B cell (primary cell): ENCODE results near the gene TSPAN16. TPM values are rescaled to one million over a fixed set of nuclear protein-coding genes. Genes with fewer than 3 reads are reported as not detected.

Experiments used
- ATAC-seq: fragments of 200-7000 bp; cut with Tn5 transposase; one replicate; pipeline ENCODE4 v1.10.0; 2021; ENCODE audit warnings: low read depth, mild to moderate bottlenecking, moderate number of reproducible peaks, moderate library complexity
- CTCF ChIA-PET: fragments of 350-600 bp; sonication (Branson Sonifier 250); formaldehyde crosslinking; loops from one replicate; lab custom pipeline; 2021; ENCODE audit warnings: antibody characterized with exemption, inconsistent platforms; lab: Charles Lee
- POLR2A ChIA-PET: fragments of 350-600 bp; sonication (Branson Sonifier 250); formaldehyde crosslinking; loops from one replicate; lab custom pipeline; 2021; ENCODE audit warnings: antibody characterized with exemption; lab: Charles Lee
- DNase-seq: peaks from one replicate; pipeline ENCODE4 v3.0.0; 2013
- H2AFZ ChIP-seq: 2 replicates; pipeline ENCODE4 v1.6.1; 2012; ENCODE audit warnings: mild to moderate bottlenecking, low read depth, low read length; ENCODE audit not compliant: insufficient read depth, poor library complexity, severe bottlenecking
- H3K27ac ChIP-seq, 2 donors: 1 replicate in 1 of 2; 2 replicates in 1 of 2; pipeline ENCODE4 v1.5.1; 2012 to 2013; ENCODE audit warnings: low read length in 2 of 2, mild to moderate bottlenecking in 2 of 2, moderate library complexity in 1 of 2
- H3K27me3 ChIP-seq, 4 experiments: fragments of 200-600 bp in 1 of 4; sonication (generic) in 1 of 4; replicated peaks in 1 of 4; 1 replicate in 2 of 4; 2 replicates in 2 of 4; pipeline versions ENCODE4 v1.6.1 to v1.7.0; 2013 to 2016; ENCODE audit warnings: low read length in 3 of 4, mild to moderate bottlenecking in 2 of 4, mixed read lengths in 1 of 4, moderate library complexity in 1 of 4; ENCODE audit not compliant: insufficient read depth in 4 of 4, control insufficient read depth in 3 of 4; ENCODE audit errors: control extremely low read depth in 1 of 4
- H3K36me3 ChIP-seq, 2 experiments: replicated peaks in 1 of 2; 1 replicate in 1 of 2; 2 replicates in 1 of 2; pipeline versions ENCODE4 v1.6.1 to v1.7.1; 2013; ENCODE audit warnings: low read length in 1 of 2; ENCODE audit not compliant: insufficient read depth in 2 of 2, control insufficient read depth in 1 of 2; ENCODE audit errors: control extremely low read depth in 1 of 2, extremely low read depth in 1 of 2
- H3K4me1 ChIP-seq, 2 donors: fragments of 200-600 bp in 1 of 2; sonication (generic) in 1 of 2; 1 replicate in 1 of 2; 2 replicates in 1 of 2; pipeline versions ENCODE4 v1.5.1 to v1.6.1; 2013 to 2017; ENCODE audit warnings: low read length in 2 of 2; ENCODE audit not compliant: control insufficient read depth in 2 of 2, insufficient read depth in 2 of 2
- H3K4me2 ChIP-seq: replicated peaks from 2 replicates; pipeline ENCODE3; 2012; ENCODE audit warnings: mild to moderate bottlenecking, low read depth, low read length; ENCODE audit not compliant: poor library complexity, severe bottlenecking
- H3K4me3 ChIP-seq, 5 experiments: fragments of 200-600 bp in 1 of 5; sonication (generic) in 1 of 5; 1 replicate in 3 of 5; 2 replicates in 2 of 5; pipeline versions ENCODE4 v1.5.1 to v1.7.0; 2011 to 2016; ENCODE audit warnings: low read length in 4 of 5, mild to moderate bottlenecking in 4 of 5, low read depth in 2 of 5, control low read depth in 1 of 5, moderate library complexity in 1 of 5; ENCODE audit not compliant: insufficient read depth in 1 of 5; ENCODE audit errors: control extremely low read depth in 1 of 5, extremely low read depth in 1 of 5
- H3K79me2 ChIP-seq: fragments of 200-600 bp; sonication (generic); one replicate; pipeline ENCODE4 v1.6.0; 2016; ENCODE audit warnings: low read length; ENCODE audit not compliant: control insufficient read depth, insufficient read depth
- H3K9ac ChIP-seq: fragments of 200-600 bp; sonication (generic); 2 replicates; pipeline ENCODE4 v1.6.1; 2017; ENCODE audit warnings: mild to moderate bottlenecking, low read length, moderate library complexity
- H3K9me3 ChIP-seq, 3 donors: one replicate each; pipeline versions ENCODE4 v1.6.1 to v1.7.1; 2013; ENCODE audit warnings: low read length in 2 of 3; ENCODE audit not compliant: control insufficient read depth in 2 of 3, insufficient read depth in 1 of 3; ENCODE audit errors: control extremely low read depth in 1 of 3
- H4K20me1 ChIP-seq: 2 replicates; pipeline ENCODE4 v1.6.0; 2012; ENCODE audit warnings: mild to moderate bottlenecking, low read length; ENCODE audit not compliant: insufficient read depth, control insufficient read depth, poor library complexity, severe bottlenecking
- H3K27ac Mint-ChIP-seq: one replicate; pipeline ENCODE4 v1.8.0; 2021; ENCODE audit warnings: mixed read lengths
- H3K27me3 Mint-ChIP-seq: one replicate; pipeline ENCODE4 v1.8.0; 2021; ENCODE audit warnings: mixed read lengths
- H3K4me1 Mint-ChIP-seq: one replicate; pipeline ENCODE4 v1.8.0; 2021; ENCODE audit warnings: mixed read lengths
- H3K4me3 Mint-ChIP-seq: one replicate; pipeline ENCODE4 v1.8.0; 2021; ENCODE audit warnings: mixed read lengths
- H3K9me3 Mint-ChIP-seq: one replicate; pipeline ENCODE4 v1.8.0; 2022; ENCODE audit warnings: mixed read lengths; ENCODE audit not compliant: insufficient read depth
- EZH2 ChIP-seq: IDR thresholded peaks from 2 replicates; pipeline ENCODE4 v1.6.1; 2012; ENCODE audit warnings: borderline replicate concordance, low read depth, mild to moderate bottlenecking, moderate library complexity, low read length; ENCODE audit not compliant: insufficient read depth, poor library complexity, severe bottlenecking
- WGBS: methylation state at CpG from one replicate; pipeline ENCODE4 v1.1.5; 2013; ENCODE audit warnings: missing lambda C conversion rate; ENCODE audit not compliant: insufficient coverage; 5-methylcytosine and 5-hydroxymethylcytosine counted together
- intact Hi-C: fragments of 100-400 bp; cut with micrococcal nuclease; formaldehyde crosslinking; loops from one replicate; pipeline ENCODE4 v1.10.0; 2022
- polyA plus RNA-seq: library from polyadenylated mRNA; depleted of rRNA; stranded (reverse); fragments of >200 nt; gene quantifications from 2 replicates; pipeline ENCODE4 v1.2.3, GENCODE V29; 2012
- total RNA-seq, 2 donors: library from RNA; stranded (reverse); fragments of 120-200 nt in 1 of 2; gene quantifications; 1 replicate in 1 of 2; 2 replicates in 1 of 2; pipeline versions ENCODE4 v1.2.3 to v1.2.4, GENCODE V29; 2013 to 2022
- TF ChIP-seq, protein P1 (sequence below): fragments of 200-600 bp; IDR thresholded peaks from one replicate; pipeline ENCODE4 v1.8.0; 2022; ENCODE audit warnings: antibody characterized with exemption, mild to moderate bottlenecking

The TSPAN16 gene
- total and polyA plus RNA-seq, 2 donors (not counting 1 experiment from before 2014, with no cell fraction given) = not detected

DNA sequence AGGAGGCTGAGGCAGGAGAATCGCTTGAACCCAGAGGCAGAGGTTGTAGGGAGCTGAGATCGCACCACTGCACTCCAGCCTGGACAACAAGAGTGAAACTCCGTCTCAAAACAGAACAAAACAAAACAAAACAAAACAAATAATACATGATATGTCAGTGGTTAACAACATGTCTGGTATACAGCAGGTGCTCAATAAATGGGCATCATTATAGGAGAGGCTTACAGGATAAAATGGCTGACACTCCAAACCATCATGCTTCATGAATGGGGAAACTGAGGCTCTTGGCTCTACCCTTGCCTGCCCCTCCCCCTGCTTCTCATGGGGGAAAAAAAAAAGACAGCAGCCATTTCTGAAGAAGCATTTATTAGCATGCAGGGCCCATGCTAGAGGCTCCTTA lies 46.5 kb downstream of the TSPAN16 start:
- intact Hi-C loops = no loop called here
- Mint-ChIP-seq H3K27me3 (no peaks in the 10 kb centered on the region), H3K4me3 (no peak overlapping the region), H3K27ac (no peak overlapping the region), H3K4me1 (peaks cover 44% of the 10 kb centered on the region), H3K9me3 (no peaks in the 10 kb centered on the region)
- Histone ChIP-seq H3K79me2 (peaks cover 4% of the 10 kb centered on the region), H3K4me2 (no peak overlapping the region), H2AFZ (no peak overlapping the region), H4K20me1 (no peaks in the 10 kb centered on the region), H3K4me3 (no peak overlapping the region), H3K36me3 (peaks cover 2 to 4% of the 10 kb centered on the region in 2 experiments), H3K9ac (no peak overlapping the region), H3K4me1 (peaks cover 21 to 36% of the 10 kb centered on the region in 2 donors), H3K27me3 (no peaks in the 10 kb centered on the region), H3K9me3 (no peaks in the 10 kb centered on the region), H3K27ac (no peak overlapping the region)
- POLR2A ChIA-PET = interaction anchor here (0.7 kb wide), 1 partner anchor 39 kb away, joined by 3 read pairs; no protein-coding TSS in a partner anchor
- ATAC-seq = no peak
- CTCF ChIA-PET = no interaction called here
- peak; percentile 4 for DNase-seq
- TF ChIP-seq, protein P1, sequence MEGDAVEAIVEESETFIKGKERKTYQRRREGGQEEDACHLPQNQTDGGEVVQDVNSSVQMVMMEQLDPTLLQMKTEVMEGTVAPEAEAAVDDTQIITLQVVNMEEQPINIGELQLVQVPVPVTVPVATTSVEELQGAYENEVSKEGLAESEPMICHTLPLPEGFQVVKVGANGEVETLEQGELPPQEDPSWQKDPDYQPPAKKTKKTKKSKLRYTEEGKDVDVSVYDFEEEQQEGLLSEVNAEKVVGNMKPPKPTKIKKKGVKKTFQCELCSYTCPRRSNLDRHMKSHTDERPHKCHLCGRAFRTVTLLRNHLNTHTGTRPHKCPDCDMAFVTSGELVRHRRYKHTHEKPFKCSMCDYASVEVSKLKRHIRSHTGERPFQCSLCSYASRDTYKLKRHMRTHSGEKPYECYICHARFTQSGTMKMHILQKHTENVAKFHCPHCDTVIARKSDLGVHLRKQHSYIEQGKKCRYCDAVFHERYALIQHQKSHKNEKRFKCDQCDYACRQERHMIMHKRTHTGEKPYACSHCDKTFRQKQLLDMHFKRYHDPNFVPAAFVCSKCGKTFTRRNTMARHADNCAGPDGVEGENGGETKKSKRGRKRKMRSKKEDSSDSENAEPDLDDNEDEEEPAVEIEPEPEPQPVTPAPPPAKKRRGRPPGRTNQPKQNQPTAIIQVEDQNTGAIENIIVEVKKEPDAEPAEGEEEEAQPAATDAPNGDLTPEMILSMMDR = no peak
- WGBS = 100% methylated on average over 1 of the region's 3 CpGs

DNA sequence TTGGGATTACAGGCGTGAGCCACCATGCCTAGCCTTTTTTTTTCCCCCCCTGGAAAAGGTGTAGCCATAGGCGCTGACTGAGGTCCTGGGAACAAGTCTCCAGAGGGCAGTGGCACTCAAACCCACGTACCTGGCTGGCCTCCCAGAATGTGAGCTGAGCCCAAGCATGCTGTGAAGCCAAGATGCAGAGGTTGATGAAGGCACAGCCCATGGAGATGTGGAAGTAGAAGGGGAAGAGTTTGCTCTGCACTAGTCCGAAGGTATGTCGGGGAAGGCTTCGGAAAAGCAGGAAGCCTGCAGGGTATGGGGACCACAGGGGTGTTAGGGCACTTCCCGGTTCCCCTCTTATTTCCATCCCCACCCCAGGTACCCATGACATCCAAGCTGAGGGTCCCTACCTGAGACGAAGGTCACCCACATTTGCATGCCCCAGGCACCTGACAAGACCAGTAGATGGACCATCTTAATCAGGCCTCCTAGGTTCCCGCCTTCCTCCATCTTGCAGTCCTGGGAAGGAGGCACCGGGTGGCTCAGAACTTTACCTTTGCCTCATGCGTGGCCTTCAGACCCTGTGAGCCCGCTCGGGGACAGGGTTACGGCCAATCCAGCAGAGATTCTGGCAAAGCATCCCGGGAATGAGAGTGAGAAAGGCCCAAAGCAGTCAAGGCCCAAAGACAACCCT lies 49.3 kb downstream of the TSPAN16 start:
- 55% methylated on average over 12 of the region's 15 CpGs for WGBS
- Mint-ChIP-seq H3K4me1 (peaks cover 28% of the 10 kb centered on the region), H3K4me3 (peak overlapping the region; percentile 99), H3K27me3 (no peaks in the 10 kb centered on the region), H3K27ac (peak overlapping the region; percentile 96), H3K9me3 (peaks cover 4% of the 10 kb centered on the region)
- Histone ChIP-seq H3K4me2 (peak overlapping the region; percentile 82), H3K9ac (peak overlapping the region; percentile 96), H2AFZ (peak overlapping the region; percentile 86), H3K4me1 (peaks cover 11 to 20% of the 10 kb centered on the region in 2 donors), H3K4me3 (peak overlapping the region; percentile 58 to 97 (median 94)), H3K27ac (no peak overlapping the region), H3K36me3 (peaks cover 2% of the 10 kb centered on the region in 2 experiments), H3K27me3 (no peaks in the 10 kb centered on the region), H3K79me2 (peaks cover 4% of the 10 kb centered on the region), H4K20me1 (no peaks in the 10 kb centered on the region), H3K9me3 (peaks cover 0 to 13% (median 3%) of the 10 kb centered on the region in 3 donors)
- ChIA-PET POLR2A (interaction anchor here (1.0 to 3.0 kb wide), 3 partner anchors 29 to 36 kb away, joined by 3 to 23 read pairs (median 4); partner anchors contain the start of gene SWSAP1), CTCF (interaction anchor here (0.5 to 2.4 kb wide), 3 partner anchors 23 to 744 kb away, joined by 3 to 6 read pairs (median 4); no protein-coding TSS in a partner anchor)
- DNase-seq (no peak), ATAC-seq (no peak)
- intact Hi-C loops = no loop called here
- TF ChIP-seq, protein P1 = no peak
- no peak for TF ChIP-seq EZH2
